WTC11 (cell line): ENCODE measurements around the gene ZDHHC9. TPM values are rescaled to one million over a fixed set of nuclear protein-coding genes. Genes with fewer than 3 reads are reported as not detected.

Experiments
- ATAC-seq: fragments of 200-7000 bp; cut with Tn5 transposase; 2 replicates; pipeline ENCODE4 v1.10.0; 2021; ENCODE audit warnings: mild to moderate bottlenecking, moderate library complexity
- CTCF ChIA-PET: fragments of 300-600 bp; sonication (Branson Sonifier 250); formaldehyde crosslinking; loops from one replicate; lab custom pipeline; 2021; ENCODE audit warnings: antibody characterized with exemption; lab: Charles Lee
- POLR2A ChIA-PET: fragments of 350-600 bp; sonication (Branson Sonifier 250); formaldehyde crosslinking; loops from one replicate; lab custom pipeline; 2021; ENCODE audit warnings: antibody characterized with exemption; lab: Charles Lee
- DNase-seq: peaks from one replicate; pipeline ENCODE4 v3.0.0; 2021; ENCODE audit warnings: low spot score
- H3K27ac Mint-ChIP-seq: 2 replicates; pipeline ENCODE4 v1.8.0; 2021; ENCODE audit warnings: mixed read lengths
- H3K27me3 Mint-ChIP-seq: 2 replicates; pipeline ENCODE4 v1.8.0; 2021; ENCODE audit warnings: low read depth, mild to moderate bottlenecking, moderate library complexity, mixed read lengths
- H3K36me3 Mint-ChIP-seq: 2 replicates; pipeline ENCODE4 v1.8.0; 2021; ENCODE audit warnings: mixed read lengths
- H3K4me1 Mint-ChIP-seq: 2 replicates; pipeline ENCODE4 v1.8.0; 2022; ENCODE audit warnings: mixed read lengths
- H3K4me3 Mint-ChIP-seq: 2 replicates; pipeline ENCODE4 v1.8.0; 2021; ENCODE audit warnings: mild to moderate bottlenecking, moderate library complexity, mixed read lengths
- H3K9me3 Mint-ChIP-seq: 2 replicates; pipeline ENCODE4 v1.8.0; 2021; ENCODE audit warnings: mixed read lengths
- AFF4 ChIP-seq: sonication (generic); formaldehyde crosslinking; IDR thresholded peaks from 2 replicates; pipeline ENCODE4 v1.8.1; 2023; ENCODE audit warnings: mild to moderate bottlenecking, missing genetic modification reagents, borderline replicate concordance
- ELF4 ChIP-seq: sonication (generic); formaldehyde crosslinking; IDR thresholded peaks from 2 replicates; pipeline ENCODE4 v1.8.1; 2022; ENCODE audit warnings: low read depth, mild to moderate bottlenecking, moderate library complexity, missing genetic modification reagents
- EMX1 ChIP-seq: fragments of 250-450 bp; sonication (Bioruptor Pico); IDR thresholded peaks from 2 replicates; pipeline ENCODE4 v1.8.0; 2021; ENCODE audit warnings: mild to moderate bottlenecking
- ESRRA ChIP-seq: sonication (generic); formaldehyde crosslinking; IDR thresholded peaks from 2 replicates; pipeline ENCODE4 v1.8.1; 2022; ENCODE audit warnings: mild to moderate bottlenecking, missing genetic modification reagents, borderline replicate concordance
- KAT7 ChIP-seq: sonication (generic); formaldehyde crosslinking; IDR thresholded peaks from 2 replicates; pipeline ENCODE4 v1.8.1; 2023; ENCODE audit warnings: missing genetic modification reagents, mild to moderate bottlenecking, borderline replicate concordance
- NR1H2 ChIP-seq: sonication (generic); formaldehyde crosslinking; IDR thresholded peaks from 2 replicates; pipeline ENCODE4 v1.9.0; 2021; ENCODE audit warnings: mild to moderate bottlenecking, moderate library complexity, missing genetic modification reagents
- PRDM15 ChIP-seq: sonication (generic); formaldehyde crosslinking; IDR thresholded peaks from 2 replicates; pipeline ENCODE4 v1.8.0; 2022; ENCODE audit warnings: missing genetic modification reagents
- RORB ChIP-seq: fragments of 250-450 bp; sonication (Bioruptor Pico); IDR thresholded peaks from 2 replicates; pipeline ENCODE4 v1.9.0; 2021; ENCODE audit warnings: mild to moderate bottlenecking
- STAT6 ChIP-seq: sonication (generic); formaldehyde crosslinking; conservative IDR thresholded peaks from 2 replicates; pipeline ENCODE4 v1.8.1; 2023; ENCODE audit warnings: mild to moderate bottlenecking, low read depth, missing genetic modification reagents, moderate library complexity
- TP53 ChIP-seq: sonication (generic); formaldehyde crosslinking; IDR thresholded peaks from 2 replicates; pipeline ENCODE4 v1.8.1; 2023; ENCODE audit warnings: mild to moderate bottlenecking, missing genetic modification reagents
- USF1 ChIP-seq: sonication (generic); formaldehyde crosslinking; IDR thresholded peaks from 2 replicates; pipeline ENCODE4 v1.8.0; 2022; ENCODE audit warnings: mild to moderate bottlenecking, missing genetic modification reagents
- ZBTB21 ChIP-seq: sonication (generic); formaldehyde crosslinking; IDR thresholded peaks from 2 replicates; pipeline ENCODE4 v1.8.1; 2023; ENCODE audit warnings: mild to moderate bottlenecking, missing genetic modification reagents, borderline replicate concordance
- ZNF219 ChIP-seq: sonication (generic); formaldehyde crosslinking; IDR thresholded peaks from 2 replicates; pipeline ENCODE4 v1.8.0; 2023; ENCODE audit warnings: missing genetic modification reagents, mild to moderate bottlenecking, borderline replicate concordance
- ZSCAN18 ChIP-seq: fragments of 250-450 bp; sonication (Bioruptor Pico); IDR thresholded peaks from 2 replicates; pipeline ENCODE4 v2.1.2; 2022; ENCODE audit warnings: mild to moderate bottlenecking, moderate library complexity
- total RNA-seq: library from RNA; stranded (reverse); gene quantifications from 3 replicates; pipeline ENCODE4 v1.2.3, GENCODE V29; 2021

The ZDHHC9 gene
- total RNA-seq, 1 experiment from 2014 or later, result 25.0 TPM

GRCh38 chrX:129792586-129793291 lies 50.9 kb downstream of the ZDHHC9 start:
- ChIA-PET CTCF (interaction anchor here (2.0 kb wide), 1 partner anchor 37 kb away, joined by 6 read pairs; no protein-coding TSS in a partner anchor), POLR2A (no interaction called here)
- H3K27me3 Mint-ChIP-seq, result no peaks in the 10 kb centered on the region
- H3K36me3 Mint-ChIP-seq, result no peaks in the 10 kb centered on the region
- no peak for TF ChIP-seq NR1H2 (CRISPR knock-in tag)
- no peak for TF ChIP-seq STAT6 (CRISPR knock-in tag)
- TF ChIP-seq ESRRA, result no peak
- no peak for TF ChIP-seq ELF4 (CRISPR knock-in tag)
- no peak for TF ChIP-seq PRDM15
- no peak for TF ChIP-seq EMX1 (CRISPR knock-in tag)
- no peak for TF ChIP-seq TP53 (CRISPR knock-in tag)
- no peak for TF ChIP-seq RORB
- no peak for TF ChIP-seq ZSCAN18 (CRISPR knock-in tag)
- TF ChIP-seq ZBTB21, result no peak
- TF ChIP-seq KAT7, result no peak
- no peak for TF ChIP-seq AFF4 (CRISPR knock-in tag)
- no peak for TF ChIP-seq ZNF219 (CRISPR knock-in tag)
- no peak for TF ChIP-seq USF1 (CRISPR knock-in tag)
- DNase-seq (no peak), ATAC-seq (no peak)
- no peak overlapping the region for H3K4me3 Mint-ChIP-seq
- no peak overlapping the region for H3K27ac Mint-ChIP-seq
- no peaks in the 10 kb centered on the region for H3K9me3 Mint-ChIP-seq
- H3K4me1 Mint-ChIP-seq, result no peaks in the 10 kb centered on the region
